GDM1 (cell line): ENCODE measurements around the gene OR7G1.

Source experiments
- DNase-seq: peaks from one replicate; lab custom pipeline; 2025; lab: John Stamatoyannopoulos, UW

OR7G1 gene, protein sequence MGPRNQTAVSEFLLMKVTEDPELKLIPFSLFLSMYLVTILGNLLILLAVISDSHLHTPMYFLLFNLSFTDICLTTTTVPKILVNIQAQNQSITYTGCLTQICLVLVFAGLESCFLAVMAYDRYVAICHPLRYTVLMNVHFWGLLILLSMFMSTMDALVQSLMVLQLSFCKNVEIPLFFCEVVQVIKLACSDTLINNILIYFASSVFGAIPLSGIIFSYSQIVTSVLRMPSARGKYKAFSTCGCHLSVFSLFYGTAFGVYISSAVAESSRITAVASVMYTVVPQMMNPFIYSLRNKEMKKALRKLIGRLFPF

DNA sequence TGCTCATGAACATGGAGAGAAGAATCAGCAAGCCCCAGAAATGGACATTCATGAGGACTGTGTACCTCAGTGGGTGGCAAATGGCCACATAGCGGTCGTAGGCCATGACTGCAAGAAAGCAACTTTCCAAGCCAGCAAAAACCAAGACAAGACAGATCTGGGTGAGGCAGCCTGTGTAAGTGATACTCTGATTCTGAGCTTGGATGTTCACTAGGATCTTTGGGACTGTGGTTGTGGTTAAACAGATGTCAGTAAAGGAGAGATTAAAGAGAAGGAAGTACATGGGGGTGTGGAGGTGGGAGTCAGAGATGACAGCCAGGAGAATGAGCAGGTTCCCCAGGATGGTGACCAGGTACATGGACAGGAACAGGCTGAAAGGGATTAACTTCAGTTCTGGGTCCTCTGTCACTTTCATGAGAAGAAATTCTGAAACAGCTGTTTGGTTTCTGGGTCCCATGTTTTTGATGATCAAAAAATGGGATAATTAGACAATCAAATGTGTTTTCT, at the start of gene OR7G1:
TSS of gene OR7G1 (minus strand) at position 457 of the 507 bp plus-strand sequence. CDS start at position 457, 0 bp downstream.
- no peak for DNase-seq

DNA sequence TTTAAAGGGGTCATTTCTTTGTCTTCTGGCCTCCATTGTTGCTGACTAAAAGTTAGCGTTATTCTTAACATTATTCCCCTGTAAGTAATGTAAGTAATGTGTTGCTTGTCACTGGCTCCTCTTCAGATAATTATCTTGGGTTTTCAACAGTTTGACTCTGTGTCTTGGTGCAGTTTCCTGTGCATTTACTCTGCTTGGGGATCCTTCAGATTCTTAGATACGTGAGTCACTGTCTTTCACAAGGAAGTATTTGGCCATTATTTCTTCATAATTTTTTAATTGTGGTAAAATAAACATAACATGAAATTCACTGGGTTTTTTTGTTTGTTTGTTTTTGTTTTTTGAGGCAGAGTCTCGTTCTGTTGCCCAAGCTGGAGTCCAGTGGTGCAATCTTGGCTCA, 49.7 kb upstream of the OR7G1 start:
- no peak for DNase-seq

DNA sequence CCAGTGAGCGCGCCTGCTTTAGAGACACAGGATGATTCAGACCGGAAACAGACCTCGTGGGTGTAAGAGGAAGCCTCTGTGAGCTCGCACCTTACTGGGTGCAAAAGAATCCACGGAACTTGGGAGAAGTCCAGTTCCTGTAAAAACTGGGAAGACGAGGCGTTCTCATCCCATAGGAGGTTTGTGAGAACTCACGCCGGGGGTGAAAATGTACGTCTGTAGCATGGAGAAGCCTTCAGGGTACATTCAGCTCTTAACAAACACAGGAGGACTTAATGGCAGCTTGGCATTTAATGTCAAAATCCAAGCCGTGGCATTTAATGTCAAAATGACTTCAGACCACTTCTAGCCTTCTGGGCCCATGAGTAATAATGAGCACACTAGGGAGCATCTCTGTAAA, 45.9 kb upstream of the OR7G1 start:
- DNase-seq: no peak

DNA sequence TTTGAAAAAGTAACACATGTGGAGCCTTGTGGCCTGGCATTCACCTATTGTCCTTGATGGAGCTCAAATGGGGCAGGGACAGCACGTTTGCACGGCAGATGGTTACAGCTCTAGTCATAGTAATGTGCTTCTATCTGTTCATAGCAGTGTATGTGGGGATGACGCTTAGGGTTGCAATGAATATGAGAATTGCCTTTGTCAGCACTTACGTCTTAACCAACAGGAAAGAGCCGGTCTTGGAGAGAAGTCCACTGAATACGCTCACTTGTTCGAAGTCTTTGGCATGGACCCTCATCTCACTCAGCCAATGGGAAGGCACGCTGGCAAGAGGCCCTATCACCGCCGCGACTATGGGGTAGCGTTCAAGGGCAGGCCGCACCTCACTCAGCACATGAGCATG, 44.3 kb upstream of the OR7G1 start:
- DNase-seq: no peak

DNA sequence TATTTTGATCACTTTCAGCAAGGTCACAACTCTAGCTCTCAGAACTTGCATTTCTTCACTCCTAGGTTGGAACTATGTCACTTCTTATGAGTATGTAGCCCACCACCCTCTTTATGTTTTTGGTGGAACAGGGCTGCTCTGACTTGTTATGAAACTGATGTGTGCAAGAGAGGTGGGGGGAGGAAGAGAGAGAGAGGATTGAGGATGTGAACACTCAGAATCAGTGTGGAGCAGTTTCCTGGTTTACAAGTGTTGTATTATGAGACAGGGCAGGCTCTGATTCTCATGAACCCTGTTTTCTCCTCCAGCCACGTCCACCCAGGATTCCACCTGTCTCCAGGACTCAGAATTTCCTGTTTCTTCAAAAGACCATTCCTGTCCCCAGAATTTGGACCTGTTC, 40.7 kb upstream of the OR7G1 start:
- DNase-seq: no peak

DNA sequence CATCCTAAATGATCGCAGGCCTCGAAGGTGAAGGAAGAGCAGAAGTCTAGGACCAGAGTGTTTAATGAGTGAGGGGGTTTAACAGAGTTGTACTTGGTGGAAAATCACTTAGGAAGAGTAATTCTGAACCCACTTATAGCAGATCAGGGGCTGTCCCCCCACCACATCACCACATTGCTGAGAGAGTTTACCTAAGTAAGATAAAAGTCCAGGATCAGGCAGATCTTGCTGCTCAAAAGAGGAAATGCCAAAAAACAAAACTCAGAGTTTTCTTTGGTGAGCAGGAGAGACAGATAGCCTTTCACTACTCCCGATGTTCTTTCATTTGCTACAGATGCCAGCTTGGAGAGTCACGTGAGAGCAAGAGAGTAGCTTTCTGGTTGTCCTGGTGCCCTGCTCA, 40.0 kb upstream of the OR7G1 start:
- DNase-seq: no peak

DNA sequence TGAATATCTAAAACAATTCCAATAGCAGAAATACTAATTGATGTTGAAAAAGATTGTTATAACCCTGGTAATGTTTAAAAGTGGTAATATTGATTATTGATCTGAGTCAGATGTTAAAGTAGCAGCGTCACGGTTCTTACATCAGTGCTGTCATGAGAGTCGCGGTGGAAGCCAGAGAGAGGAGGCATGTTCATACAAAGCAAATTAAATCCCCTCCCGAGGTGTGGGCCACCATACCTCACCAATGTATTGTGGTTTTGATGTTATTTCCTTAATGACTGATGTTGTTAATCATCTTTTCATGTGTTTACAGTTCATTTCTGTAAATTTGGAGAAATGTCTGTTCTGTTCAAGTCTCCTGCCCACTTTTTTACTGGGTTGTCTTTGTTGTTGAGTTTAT, 35.8 kb upstream of the OR7G1 start:
- no peak for DNase-seq

DNA sequence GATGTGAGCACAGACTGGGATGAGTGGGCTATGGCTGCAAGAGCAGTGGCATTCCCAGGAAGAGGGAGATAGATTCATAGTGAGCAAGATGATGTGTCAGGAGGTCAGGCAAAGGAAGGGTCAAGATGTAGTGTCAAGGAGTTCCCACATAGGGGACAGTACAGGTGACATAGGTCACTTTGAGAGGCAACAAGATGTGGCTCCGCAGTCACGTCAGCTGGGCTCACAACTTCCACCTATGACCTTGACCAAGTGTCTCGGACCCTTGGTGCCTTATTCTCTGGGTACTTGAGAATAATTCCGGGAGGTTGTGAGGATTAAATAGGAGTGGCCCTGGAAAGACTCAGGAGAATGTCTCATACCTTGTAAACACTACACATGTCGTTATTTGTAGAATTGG, 35.1 kb upstream of the OR7G1 start:
- no peak for DNase-seq

DNA sequence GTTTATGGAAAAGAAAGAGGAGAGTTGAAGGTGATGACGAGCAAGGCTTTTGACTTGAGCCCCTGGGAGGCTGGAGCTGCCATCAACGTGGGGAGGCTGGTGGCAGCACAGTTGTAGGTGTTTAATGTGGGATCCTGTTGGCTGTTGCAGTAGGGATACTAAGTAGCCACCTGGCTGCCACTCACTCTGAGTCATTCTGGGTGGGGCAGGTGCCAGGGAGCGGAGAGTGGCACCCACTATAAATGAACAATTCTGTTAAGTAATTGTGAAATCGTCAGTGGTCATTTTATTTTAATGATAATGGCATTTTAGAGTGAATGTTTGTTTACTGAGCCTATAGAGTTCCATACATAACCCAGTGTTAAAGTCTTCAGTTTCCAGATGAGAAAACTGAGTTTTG, 34.4 kb upstream of the OR7G1 start:
- no peak for DNase-seq

DNA sequence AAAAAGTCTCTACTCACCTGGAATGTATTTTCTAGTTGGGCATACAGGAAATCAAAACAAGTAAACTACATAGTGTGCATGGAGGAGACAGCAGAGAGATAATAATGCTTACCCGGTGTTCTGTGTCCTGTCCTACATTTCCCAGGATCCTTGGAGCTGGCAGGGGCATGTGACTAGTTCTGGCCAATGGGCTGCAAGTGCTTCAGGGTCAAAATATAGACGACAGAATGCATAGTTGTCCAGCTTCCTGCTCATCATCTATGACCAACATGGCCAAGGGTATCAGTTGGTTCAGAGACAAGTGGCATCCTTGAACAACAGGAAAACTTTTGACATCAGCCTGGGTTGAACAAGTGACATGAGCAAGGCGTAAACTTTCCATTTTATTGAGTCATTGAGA, 33.1 kb upstream of the OR7G1 start:
- no peak for DNase-seq

DNA sequence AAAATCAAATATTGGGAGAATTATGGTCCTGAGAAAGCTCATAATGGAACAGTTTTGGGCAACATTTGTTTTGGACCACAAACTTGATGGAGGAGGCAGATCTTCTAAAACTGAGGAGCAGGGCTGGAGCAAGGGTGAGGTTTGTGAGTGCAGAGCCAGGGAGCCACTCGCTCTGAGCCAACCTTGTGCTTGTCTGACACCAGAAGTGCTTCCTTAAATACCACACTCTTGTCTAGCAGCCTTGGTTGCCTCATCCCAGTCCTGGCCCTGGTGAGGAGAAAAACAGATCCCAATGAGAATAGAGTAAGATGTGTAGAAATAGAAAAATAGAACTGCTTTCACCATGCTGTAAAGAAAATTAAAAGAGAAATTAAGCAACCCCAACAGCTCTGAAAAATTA, 31.3 kb upstream of the OR7G1 start:
- DNase-seq: no peak

DNA sequence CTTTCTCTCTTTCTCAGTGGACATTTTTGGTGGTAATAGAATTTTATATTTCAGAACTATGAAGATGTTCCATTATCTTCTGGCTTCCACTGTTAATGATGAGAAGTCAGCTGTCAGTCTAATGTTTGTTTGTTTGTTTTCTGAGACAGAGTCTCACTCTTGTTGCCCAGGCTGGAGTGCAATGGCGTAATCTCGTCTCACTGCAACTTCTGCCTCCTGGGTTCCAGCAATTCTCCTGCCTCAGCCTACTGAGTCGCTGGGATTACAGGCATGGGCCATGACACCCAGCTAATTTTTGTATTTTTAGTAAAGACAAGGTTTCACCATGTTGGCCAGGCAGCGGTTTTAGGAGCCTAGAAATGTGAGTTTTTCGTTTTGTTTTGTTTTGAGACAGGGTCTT, 29.4 kb upstream of the OR7G1 start:
- DNase-seq: no peak

DNA sequence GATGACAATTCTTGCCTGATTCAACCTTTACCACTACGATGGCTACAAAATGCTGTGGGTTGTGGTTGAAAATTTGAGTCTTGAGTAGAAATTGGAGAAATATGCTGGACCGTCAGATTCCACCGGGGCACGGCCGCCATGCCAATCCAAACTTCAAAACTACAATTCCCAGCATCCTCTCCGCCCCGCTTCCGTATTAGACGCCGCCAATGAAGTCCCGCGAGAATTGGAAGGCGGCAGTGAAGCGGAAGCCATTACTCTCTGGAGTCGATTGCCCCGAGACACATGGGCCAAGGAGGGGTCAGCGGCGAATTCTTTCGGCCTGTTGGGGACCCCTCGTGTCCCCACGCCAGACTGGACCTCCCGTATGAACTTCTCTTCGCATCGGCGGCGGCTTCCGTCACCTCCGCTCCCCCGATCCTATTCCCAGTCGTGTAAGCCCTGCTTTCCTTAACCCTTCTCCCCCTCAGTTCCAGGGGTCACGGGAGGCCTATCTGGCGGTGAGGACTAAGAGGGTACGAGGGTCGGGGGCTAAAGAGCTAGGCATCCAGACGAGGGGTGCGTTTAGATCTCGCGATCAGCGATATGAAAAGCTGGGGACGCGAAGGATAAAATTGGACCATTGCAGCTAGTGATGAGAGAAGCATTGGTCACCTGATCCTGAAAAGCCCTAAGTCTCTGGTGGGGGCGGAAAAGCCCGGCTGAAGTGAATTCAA, 24.8 kb upstream of the OR7G1 start, which contains the start of gene ZNF317:
TSS of gene ZNF317 (plus strand) at position 239 of the 716 bp plus-strand sequence. CDS start 15,620 bp downstream, outside the sequence.
- peak; percentile 81 for DNase-seq

DNA sequence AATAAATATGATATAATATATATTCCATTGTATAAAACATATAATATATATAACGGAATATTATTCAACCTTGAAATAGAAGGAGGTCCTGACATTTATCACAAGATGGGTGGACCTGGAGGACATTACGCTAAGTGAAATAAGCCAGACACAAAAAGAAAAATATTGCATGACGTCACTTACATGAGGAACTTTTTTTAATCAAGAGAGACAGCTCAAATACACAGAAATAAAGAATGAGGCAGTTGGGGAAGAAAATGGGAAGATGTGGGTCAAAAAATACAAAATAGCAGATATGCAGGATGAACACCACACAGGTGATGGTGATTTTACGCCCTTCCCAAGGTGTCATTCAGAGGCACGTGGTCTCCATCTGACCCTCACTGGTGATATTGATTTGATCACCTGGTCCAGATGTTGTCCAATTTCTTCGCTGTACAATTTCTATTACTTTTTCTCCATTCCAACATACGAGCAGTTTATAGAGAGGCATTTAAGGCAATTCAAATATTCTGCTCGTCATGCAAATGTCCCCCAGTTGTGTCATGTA, 24.1 kb upstream of the OR7G1 start:
- no peak for DNase-seq

DNA sequence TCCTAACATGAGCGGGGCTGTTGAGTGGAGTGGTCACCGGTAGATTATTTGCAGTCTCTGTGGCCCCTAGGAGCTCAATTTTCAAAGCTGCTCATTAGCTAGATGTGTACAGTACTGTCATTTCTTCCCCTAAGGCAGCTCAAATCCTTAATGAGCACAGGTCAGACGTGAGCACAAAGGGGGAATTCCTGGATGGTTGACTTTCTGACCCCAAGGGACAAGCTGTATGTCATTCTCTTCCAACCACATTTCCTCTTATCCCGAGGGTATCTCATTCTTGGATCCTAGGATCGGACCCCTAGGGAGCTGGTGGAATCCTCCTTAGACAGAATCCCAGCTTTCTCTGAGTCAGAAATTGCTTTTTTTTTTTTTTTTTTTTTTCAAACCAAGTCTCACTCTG, 16.9 kb upstream of the OR7G1 start:
- no peak for DNase-seq

DNA sequence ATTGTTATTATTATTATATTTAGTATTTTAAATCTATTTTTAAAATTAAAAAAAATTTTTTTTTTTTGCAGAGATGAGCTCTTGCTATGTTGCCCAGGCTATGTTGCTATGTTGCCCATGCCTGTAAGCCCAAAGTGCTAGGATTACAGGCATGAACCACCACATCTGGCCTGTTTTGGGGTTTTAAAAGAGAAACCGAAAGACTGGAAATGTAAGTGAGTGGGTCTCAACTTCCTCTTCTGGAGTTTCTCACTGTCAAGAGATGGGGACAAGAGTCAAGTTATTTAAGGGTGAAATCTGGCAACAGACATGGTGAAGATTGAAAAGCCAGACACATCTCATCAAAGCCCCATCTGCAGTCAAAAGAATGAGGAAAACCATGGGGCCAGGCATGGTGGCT, 15.4 kb upstream of the OR7G1 start:
- no peak for DNase-seq

DNA sequence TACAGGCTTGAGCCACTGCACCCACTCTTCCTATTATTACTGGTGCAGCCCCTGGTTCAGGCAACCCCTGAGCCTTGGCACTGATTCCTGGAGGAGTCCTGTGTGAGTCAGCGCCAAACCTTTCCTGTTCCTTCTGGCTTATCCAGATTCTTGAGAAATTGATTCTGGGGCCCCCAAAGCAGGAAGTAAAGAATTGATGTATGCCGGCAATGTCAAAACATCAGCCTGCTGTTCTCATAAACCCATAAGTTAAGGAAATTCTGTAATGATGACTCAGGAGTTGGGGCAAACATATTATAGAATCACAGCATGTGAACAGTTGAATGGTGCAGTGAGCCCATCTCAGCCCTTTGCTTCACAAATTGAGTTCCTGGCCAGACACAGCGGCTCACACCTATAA, 12.6 kb upstream of the OR7G1 start:
- DNase-seq: no peak

DNA sequence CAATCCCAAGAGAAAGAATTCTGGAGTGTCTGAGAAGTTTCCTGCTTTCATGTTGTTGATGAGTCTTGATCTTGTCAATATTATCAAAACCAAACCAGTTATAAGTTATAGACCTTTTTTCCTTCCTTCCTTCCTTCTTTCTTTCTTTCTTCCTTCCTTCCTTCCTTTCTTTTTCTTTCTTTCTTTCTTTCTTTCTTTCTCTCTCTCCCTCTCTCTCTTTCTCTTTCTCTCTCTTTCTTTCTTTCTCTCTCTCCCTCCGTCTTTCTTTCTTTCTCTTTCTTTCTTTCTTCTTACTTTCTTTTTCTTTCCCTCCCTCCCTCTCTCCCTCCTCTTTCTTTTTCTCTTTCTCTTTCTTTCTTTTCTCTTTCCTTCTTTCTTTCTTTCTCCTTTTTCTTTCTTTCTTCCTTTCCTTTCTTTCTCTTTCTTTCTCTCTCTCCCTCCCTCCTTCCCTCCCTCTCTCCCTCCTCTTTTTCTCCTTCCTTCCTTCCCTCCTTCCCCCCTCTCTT, 11.4 kb upstream of the OR7G1 start, which contains the start of gene OR7G3:
TSS of gene OR7G3 (minus strand) at position 51 of the 506 bp plus-strand sequence. CDS start at position 51, 0 bp downstream.
- DNase-seq: no peak

DNA sequence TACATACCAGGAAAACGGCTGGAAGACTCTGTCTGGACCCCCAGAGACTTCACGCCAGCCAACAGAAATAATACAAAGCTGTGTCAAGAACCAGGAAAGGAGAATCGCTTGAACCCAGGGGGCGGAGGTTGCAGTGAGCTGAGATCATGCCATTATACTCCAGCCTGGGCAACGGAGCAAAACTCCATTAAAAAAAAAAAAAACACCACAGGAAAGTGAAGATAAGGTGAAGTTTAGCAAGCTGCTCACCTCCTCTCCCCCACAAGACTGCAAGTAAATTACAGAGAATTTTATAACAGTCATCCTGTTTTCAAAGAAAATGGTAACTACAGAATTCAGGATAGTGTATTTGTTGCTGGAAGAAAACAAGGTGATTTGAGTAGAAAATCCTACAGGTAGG, 984 bp upstream of the OR7G1 start:
- DNase-seq: no peak

DNA sequence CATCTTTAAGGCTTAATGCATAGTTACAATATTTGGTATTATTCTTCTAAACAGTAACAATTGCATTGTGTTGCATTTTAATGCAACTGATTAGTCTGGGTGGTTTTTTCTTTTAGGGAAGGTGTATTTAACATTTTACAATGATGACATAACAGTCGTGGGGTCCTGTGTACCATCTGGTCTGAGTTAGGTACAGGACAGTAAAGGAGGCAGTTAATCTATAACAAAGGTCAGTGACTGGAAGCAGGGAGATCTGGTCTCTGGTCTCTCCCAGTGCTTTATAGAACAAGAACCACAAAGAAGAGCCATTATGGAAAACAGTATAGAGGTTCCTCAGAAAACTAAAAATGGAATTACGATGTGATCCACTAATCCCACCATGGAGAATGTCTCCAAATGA, 5.6 kb downstream of the OR7G1 start:
- DNase-seq: no peak

DNA sequence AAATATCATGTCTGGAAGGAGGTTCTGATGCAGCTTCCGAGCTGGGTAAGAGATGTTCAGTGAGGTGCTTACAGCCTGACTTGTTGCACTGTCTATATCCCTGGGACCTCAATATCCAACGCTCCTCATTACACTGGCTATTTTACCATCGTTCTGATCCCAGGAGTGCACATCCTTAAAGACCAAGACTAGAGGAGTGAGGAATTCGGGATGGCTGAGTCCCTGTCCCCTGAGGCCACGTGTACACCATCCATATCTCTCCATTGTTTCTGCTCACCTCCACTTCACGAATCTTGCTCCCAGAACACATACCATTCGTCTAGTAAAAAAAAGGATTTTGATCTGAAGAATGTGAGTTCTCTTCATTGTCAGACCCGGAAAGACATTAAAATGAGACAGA, 8.2 kb downstream of the OR7G1 start, which contains the start of gene OR7G2:
TSS of gene OR7G2 (minus strand) at position 101 of the 400 bp plus-strand sequence. CDS start 4,232 bp downstream, outside the sequence.
- DNase-seq: no peak

DNA sequence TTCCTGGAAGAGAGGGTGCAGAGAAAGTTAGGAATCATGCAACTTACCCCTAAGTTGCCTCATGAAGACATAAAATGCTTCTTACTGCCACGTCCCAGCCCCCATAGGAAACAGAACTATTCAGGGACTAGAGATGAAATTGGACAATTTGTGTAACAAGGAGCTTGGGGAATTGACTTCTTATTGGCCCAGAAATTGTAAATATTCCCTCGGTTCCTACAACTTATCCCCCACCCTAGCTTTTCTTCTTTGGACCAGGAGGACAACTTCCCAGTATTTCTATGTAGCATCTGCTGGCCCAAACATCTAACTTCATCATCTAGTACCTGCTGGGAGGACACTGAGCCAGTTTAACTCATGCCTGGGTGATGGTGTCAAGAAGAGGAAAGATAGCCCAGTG, 28.8 kb downstream of the OR7G1 start, which contains the start of gene OR1M1:
TSS of gene OR1M1 (plus strand) at position 301 of the 400 bp plus-strand sequence. CDS start 6,184 bp downstream, outside the sequence.
- DNase-seq: no peak
